PC-3 (cell line): ENCODE measurements around the gene SYT7.

Experiments used
- EZH2 ChIP-seq: fragments of 300-600 bp; sonication (generic); IDR thresholded peaks from one replicate; pipeline ENCODE4 v1.6.1; 2017; ENCODE audit warnings: antibody characterized with exemption, mild to moderate bottlenecking, low read length; ENCODE audit not compliant: unreplicated experiment
- TF ChIP-seq, protein P1 (sequence below): fragments of 300-600 bp; sonication (generic); conservative IDR thresholded peaks from 2 replicates; pipeline ENCODE4 v1.5.1; 2017; ENCODE audit warnings: antibody characterized with exemption, low read depth, mild to moderate bottlenecking, low read length

- TF ChIP-seq, protein P1, sequence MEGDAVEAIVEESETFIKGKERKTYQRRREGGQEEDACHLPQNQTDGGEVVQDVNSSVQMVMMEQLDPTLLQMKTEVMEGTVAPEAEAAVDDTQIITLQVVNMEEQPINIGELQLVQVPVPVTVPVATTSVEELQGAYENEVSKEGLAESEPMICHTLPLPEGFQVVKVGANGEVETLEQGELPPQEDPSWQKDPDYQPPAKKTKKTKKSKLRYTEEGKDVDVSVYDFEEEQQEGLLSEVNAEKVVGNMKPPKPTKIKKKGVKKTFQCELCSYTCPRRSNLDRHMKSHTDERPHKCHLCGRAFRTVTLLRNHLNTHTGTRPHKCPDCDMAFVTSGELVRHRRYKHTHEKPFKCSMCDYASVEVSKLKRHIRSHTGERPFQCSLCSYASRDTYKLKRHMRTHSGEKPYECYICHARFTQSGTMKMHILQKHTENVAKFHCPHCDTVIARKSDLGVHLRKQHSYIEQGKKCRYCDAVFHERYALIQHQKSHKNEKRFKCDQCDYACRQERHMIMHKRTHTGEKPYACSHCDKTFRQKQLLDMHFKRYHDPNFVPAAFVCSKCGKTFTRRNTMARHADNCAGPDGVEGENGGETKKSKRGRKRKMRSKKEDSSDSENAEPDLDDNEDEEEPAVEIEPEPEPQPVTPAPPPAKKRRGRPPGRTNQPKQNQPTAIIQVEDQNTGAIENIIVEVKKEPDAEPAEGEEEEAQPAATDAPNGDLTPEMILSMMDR: no peak
- TF ChIP-seq EZH2: no peak
These were observed 47.5 kb downstream of the SYT7 start for GRCh38 chr11:61533401-61533800.
